BJ (cell line): ENCODE data around the gene TMIGD3. TPM values are rescaled to one million over a fixed set of nuclear protein-coding genes. Genes with fewer than 3 reads are reported as not detected.
A peak's percentile ranks its signal among the peaks of the same experiment; 100 is the strongest.

Source experiments
- CTCF ChIA-PET: fragments of 350-600 bp; formaldehyde crosslinking; extraction: SDS; loops from one replicate; lab custom pipeline; 2021; ENCODE audit warnings: antibody characterized with exemption, inconsistent platforms; lab: Yijun Ruan, JAX
- POLR2A ChIA-PET: fragments of 300-600 bp; sonication (Branson Sonifier 250); formaldehyde crosslinking; extraction: SDS; loops from one replicate; lab custom pipeline; 2021; ENCODE audit warnings: antibody characterized with exemption; lab: Charles Lee
- DNase-seq: peaks from one replicate; pipeline ENCODE4 v3.0.0-alpha.2; 2011; ENCODE audit warnings: low read depth
- H3K27me3 ChIP-seq: 2 replicates; pipeline ENCODE4 v1.6.0; 2011; ENCODE audit warnings: low read length; ENCODE audit not compliant: control insufficient read depth, insufficient read depth
- H3K36me3 ChIP-seq: 2 replicates; pipeline ENCODE4 v1.5.1; 2011; ENCODE audit warnings: low read length; ENCODE audit not compliant: control insufficient read depth, insufficient read depth
- H3K4me3 ChIP-seq: 2 replicates; pipeline ENCODE4 v1.5.1; 2011; ENCODE audit warnings: low read depth, mild to moderate bottlenecking, control low read depth, low read length
- CTCF ChIP-seq: IDR thresholded peaks from 2 replicates; pipeline ENCODE4 v1.5.1; 2011; ENCODE audit warnings: low read depth, mild to moderate bottlenecking, control low read depth, inconsistent platforms, low read length, moderate library complexity; ENCODE audit not compliant: insufficient read depth
- polyA plus RNA-seq: library from polyadenylated mRNA; depleted of rRNA; stranded (reverse); fragments of >200 nt; gene quantifications from 2 replicates; pipeline ENCODE4 v1.2.3, GENCODE V29; 2011

The TMIGD3 gene
- polyA plus RNA-seq, 1 experiment, result not detected

DNA sequence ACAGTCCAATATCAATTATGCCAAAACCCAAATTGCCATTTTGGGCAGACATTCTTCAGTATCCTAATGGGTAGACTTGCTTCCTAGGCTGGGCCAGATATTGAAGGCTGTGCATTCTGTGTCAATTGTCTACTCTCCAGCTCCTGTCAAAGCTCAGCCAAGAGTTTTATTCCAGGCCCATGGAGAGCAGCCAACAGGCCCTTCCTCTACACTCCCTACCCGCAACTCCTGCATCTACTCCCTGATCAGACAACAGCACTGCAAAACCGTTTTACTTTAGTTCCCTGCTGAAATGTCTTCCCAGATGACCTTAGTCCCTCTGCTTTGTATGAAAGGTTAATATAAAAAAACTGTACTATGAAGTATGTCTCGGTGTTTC is 6.6 kb upstream of the TMIGD3 start:
- POLR2A ChIA-PET, result no interaction called here
- Histone ChIP-seq H3K36me3 (no peaks in the 10 kb centered on the region), H3K4me3 (no peak overlapping the region), H3K27me3 (no peaks in the 10 kb centered on the region)
- CTCF ChIA-PET, result interaction anchor here (1.5 to 3.0 kb wide), 2 partner anchors 8 to 91 kb away, joined by 3 to 38 read pairs; no protein-coding TSS in a partner anchor
- no peak for DNase-seq
- TF ChIP-seq CTCF, result no peak

DNA sequence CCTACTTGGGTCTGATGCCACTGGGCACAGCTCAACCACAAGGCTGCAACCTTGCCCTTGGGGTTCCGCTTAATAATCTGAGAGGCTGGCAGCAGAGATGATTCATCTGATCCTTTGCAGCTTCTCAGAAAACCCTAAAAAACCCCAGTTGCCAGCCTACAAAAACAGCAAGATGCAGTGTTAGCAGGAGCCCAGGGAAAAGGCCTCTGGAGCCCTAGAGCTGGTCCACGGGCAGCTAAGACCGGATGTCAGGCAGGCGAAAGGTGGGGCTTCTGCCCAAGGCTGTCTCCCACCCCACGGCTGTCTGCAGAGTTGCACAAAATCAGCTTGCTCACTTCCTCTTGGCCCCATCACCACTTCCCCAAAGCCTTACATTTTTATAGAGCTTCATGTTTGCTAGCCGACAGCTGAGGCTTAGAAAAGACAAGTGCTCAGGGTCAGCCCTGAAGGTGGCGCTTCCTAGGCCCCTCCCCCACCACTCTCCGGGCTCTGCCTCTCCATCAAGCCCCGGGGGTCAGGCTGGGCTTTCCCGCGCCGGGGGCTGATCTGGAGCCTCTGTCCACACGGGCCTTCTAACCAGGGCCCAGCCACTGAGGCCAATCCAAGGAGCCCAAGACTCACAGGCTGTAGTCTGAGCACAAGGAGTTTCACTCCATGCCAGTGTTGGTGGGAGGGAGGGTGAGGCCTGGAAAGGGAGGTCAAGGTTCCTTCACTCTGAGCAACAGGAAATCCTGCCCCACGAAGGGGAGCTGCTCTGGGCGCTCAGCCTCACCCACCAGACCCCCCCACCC is 4.2 kb upstream of the TMIGD3 start:
- CTCF ChIA-PET, result interaction anchor here (0.6 to 3.1 kb wide), 55 partner anchors 10 to 266 kb away, joined by 3 to 38 read pairs (median 6); partner anchors contain the start of genes DDX20, INKA2 and RAP1A
- peak; percentile 33 for TF ChIP-seq CTCF
- Histone ChIP-seq H3K36me3 (no peaks in the 10 kb centered on the region), H3K4me3 (no peak overlapping the region), H3K27me3 (no peaks in the 10 kb centered on the region; the same call in 1 of the 2 replicates)
- no peak for DNase-seq
- POLR2A ChIA-PET, result interaction anchor here (0.5 to 1.7 kb wide), 2 partner anchors 231 to 256 kb away, joined by 3 to 5 read pairs; partner anchors contain the start of gene INKA2

GRCh38 chr1:111506561-111506960 is 3.1 kb upstream of the TMIGD3 start:
- POLR2A ChIA-PET, result interaction anchor here (1.7 kb wide), 1 partner anchor 233 kb away, joined by 5 read pairs; the partner anchor contains the start of gene INKA2
- no peak overlapping the region for H3K4me3 ChIP-seq
- no peak for TF ChIP-seq CTCF
- CTCF ChIA-PET, result interaction anchor here (0.5 to 3.1 kb wide), 11 partner anchors 9 to 262 kb away, joined by 3 to 36 read pairs (median 14); partner anchors contain the start of genes DDX20 and INKA2
- H3K27me3 ChIP-seq, result no peaks in the 10 kb centered on the region; the same call in 1 of the 2 replicates
- H3K36me3 ChIP-seq, result no peaks in the 10 kb centered on the region
- no peak for DNase-seq

DNA sequence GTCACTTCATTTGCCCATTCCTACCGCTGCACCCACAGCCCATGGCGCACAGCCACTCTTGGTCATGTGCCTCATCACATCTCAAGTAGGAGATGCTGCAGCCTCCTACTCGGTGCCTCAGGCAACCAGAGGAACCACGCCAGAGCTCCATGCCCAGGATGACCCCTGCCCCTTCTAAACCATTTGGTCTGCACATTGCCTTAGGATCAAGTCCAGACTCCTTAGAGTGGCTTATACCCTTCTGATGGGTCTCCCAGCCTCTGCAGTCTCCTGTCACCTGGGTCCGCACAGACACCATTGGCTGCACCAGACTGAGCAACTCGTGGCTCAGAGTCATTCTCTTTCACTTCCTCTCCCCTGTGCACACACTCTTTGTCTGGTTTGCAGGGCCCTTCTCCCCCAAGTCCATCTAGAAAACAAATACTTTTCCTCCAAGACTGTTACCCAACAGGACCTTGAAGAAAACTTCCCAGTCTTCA is 2.2 kb upstream of the TMIGD3 start:
- ChIA-PET CTCF (interaction anchor here (1.3 to 1.6 kb wide), 2 partner anchors 9 to 242 kb away, joined by 4 read pairs; no protein-coding TSS in a partner anchor), POLR2A (no interaction called here)
- no peak for TF ChIP-seq CTCF
- no peak for DNase-seq
- Histone ChIP-seq H3K36me3 (no peaks in the 10 kb centered on the region), H3K4me3 (no peak overlapping the region), H3K27me3 (no peaks in the 10 kb centered on the region; the same call in 1 of the 2 replicates)

DNA sequence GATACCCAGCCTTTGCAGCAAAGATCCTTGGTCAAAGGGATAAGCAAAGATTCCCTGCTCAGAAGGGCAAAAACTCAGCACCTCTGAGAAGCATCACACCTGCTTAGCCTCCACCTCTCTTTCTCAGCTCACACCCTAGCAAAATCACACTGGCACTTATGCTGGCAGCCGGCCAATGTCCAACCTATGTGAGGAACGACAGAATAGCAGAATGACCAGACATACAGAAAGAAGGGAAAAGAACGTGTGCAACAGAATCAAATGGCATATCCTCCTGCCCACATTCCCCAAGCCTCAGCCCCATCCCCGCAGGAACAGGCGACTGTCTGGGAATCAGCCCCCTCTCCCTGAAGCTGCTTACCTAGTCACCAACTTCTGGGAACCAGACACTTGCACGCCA is 664 bp upstream of the TMIGD3 start:
- TF ChIP-seq CTCF, result no peak
- no peak overlapping the region for H3K4me3 ChIP-seq
- ChIA-PET POLR2A (no interaction called here), CTCF (no interaction called here)
- H3K27me3 ChIP-seq, result no peaks in the 10 kb centered on the region; the same call in none of the 2 replicates
- DNase-seq, result no peak
- H3K36me3 ChIP-seq, result no peaks in the 10 kb centered on the region
